ENCODE data around the gene GAS2L2. TPM values are rescaled to one million over a fixed set of nuclear protein-coding genes. Genes with fewer than 3 reads are reported as not detected.

Gene GAS2L2
- total RNA-seq, 1 experiment from 2014 or later, result 0.23 TPM

GRCh38 chr17:35715416-35715815, 37.6 kb downstream of the GAS2L2 start:
- Mint-ChIP-seq H3K4me1 (ENCODE audit: insufficient read depth, unreplicated experiment) (peaks cover 14% of the 10 kb centered on the region), H3K27me3 (ENCODE audit: insufficient read depth, unreplicated experiment) (no peaks in the 10 kb centered on the region), H3K27ac (ENCODE audit: low read depth, unreplicated experiment) (no peak overlapping the region), H3K9me3 (ENCODE audit: unreplicated experiment) (no peaks in the 10 kb centered on the region), H3K4me3 (ENCODE audit: unreplicated experiment) (no peak overlapping the region), H3K36me3 (ENCODE audit: insufficient read depth, unreplicated experiment) (peaks cover 54% of the 10 kb centered on the region)
- intact Hi-C loops (cut with micrococcal nuclease), result no loop called here
- no peak for TF ChIP-seq CTCF (IDR thresholded peaks at IDR 0.05; ENCODE audit: unreplicated experiment)
- no TSS peak for BruUV-seq (replicated peaks)
- no peak for DNase-seq (ENCODE audit: unreplicated experiment)
- CTCF ChIA-PET, result interaction anchor here (0.6 to 5.4 kb wide), 3 partner anchors 32 to 1319 kb away, joined by 3 to 33 read pairs (median 4); no protein-coding TSS in a partner anchor
- POLR2A ChIA-PET, result interaction anchor here (0.6 to 1.8 kb wide), 2 partner anchors 56 to 93 kb away, joined by 3 to 5 read pairs; partner anchors contain the start of gene TAF15

- no TSS peak for BruUV-seq (replicated peaks)
- peaks cover 52% of the 10 kb centered on the region for H3K36me3 Mint-ChIP-seq (ENCODE audit: insufficient read depth, unreplicated experiment)
- no peak overlapping the region for H3K27ac Mint-ChIP-seq (ENCODE audit: low read depth, unreplicated experiment)
- no peak for DNase-seq (ENCODE audit: unreplicated experiment)
- no peaks in the 10 kb centered on the region for H3K27me3 Mint-ChIP-seq (ENCODE audit: insufficient read depth, unreplicated experiment)
- peaks cover 14% of the 10 kb centered on the region for H3K4me1 Mint-ChIP-seq (ENCODE audit: insufficient read depth, unreplicated experiment)
- POLR2A ChIA-PET, result no interaction called here
- TF ChIP-seq CTCF (IDR thresholded peaks at IDR 0.05; ENCODE audit: unreplicated experiment), result no peak
- H3K9me3 Mint-ChIP-seq (ENCODE audit: unreplicated experiment), result no peaks in the 10 kb centered on the region
- H3K4me3 Mint-ChIP-seq (ENCODE audit: unreplicated experiment), result no peak overlapping the region
- intact Hi-C loops (cut with micrococcal nuclease), result no loop called here
- CTCF ChIA-PET, result interaction anchor here (5.4 kb wide), 1 partner anchor 33 kb away, joined by 33 read pairs; no protein-coding TSS in a partner anchor
Measured at GRCh38 chr17:35714988-35715387, 38.1 kb downstream of the GAS2L2 start.

- no peaks in the 10 kb centered on the region for H3K9me3 Mint-ChIP-seq (ENCODE audit: unreplicated experiment)
- CTCF ChIA-PET, result interaction anchor here (0.6 to 1.2 kb wide), 4 partner anchors 11 to 888 kb away, joined by 3 to 4 read pairs (median 3); partner anchors contain the start of gene MRM1
- peaks cover 14% of the 10 kb centered on the region for H3K4me1 Mint-ChIP-seq (ENCODE audit: insufficient read depth, unreplicated experiment)
- H3K27me3 Mint-ChIP-seq (ENCODE audit: insufficient read depth, unreplicated experiment), result no peaks in the 10 kb centered on the region
- intact Hi-C loops (cut with micrococcal nuclease), result no loop called here
- H3K4me3 Mint-ChIP-seq (ENCODE audit: unreplicated experiment), result no peak overlapping the region
- no TSS peak for BruUV-seq (replicated peaks)
- peaks cover 34% of the 10 kb centered on the region for H3K36me3 Mint-ChIP-seq (ENCODE audit: insufficient read depth, unreplicated experiment)
- TF ChIP-seq CTCF (IDR thresholded peaks at IDR 0.05; ENCODE audit: unreplicated experiment), result no peak
- DNase-seq (ENCODE audit: unreplicated experiment), result no peak
- POLR2A ChIA-PET, result interaction anchor here (1.3 kb wide), 1 partner anchor 17 kb away, joined by 3 read pairs; no protein-coding TSS in a partner anchor
- H3K27ac Mint-ChIP-seq (ENCODE audit: low read depth, unreplicated experiment), result no peak overlapping the region
Measured at GRCh38 chr17:35713069-35713728, 39.8 kb downstream of the GAS2L2 start.

- no peak for TF ChIP-seq CTCF (IDR thresholded peaks at IDR 0.05; ENCODE audit: unreplicated experiment)
- no peaks in the 10 kb centered on the region for H3K9me3 Mint-ChIP-seq (ENCODE audit: unreplicated experiment)
- intact Hi-C loops (cut with micrococcal nuclease), result no loop called here
- H3K4me1 Mint-ChIP-seq (ENCODE audit: insufficient read depth, unreplicated experiment), result no peaks in the 10 kb centered on the region
- ChIA-PET POLR2A (interaction anchor here (0.8 kb wide), 1 partner anchor 16 kb away, joined by 3 read pairs; no protein-coding TSS in a partner anchor), CTCF (interaction anchor here (4.6 kb wide), 1 partner anchor 36 kb away, joined by 23 read pairs; no protein-coding TSS in a partner anchor)
- DNase-seq (ENCODE audit: unreplicated experiment), result no peak
- H3K36me3 Mint-ChIP-seq (ENCODE audit: insufficient read depth, unreplicated experiment), result peaks cover 27% of the 10 kb centered on the region
- H3K27me3 Mint-ChIP-seq (ENCODE audit: insufficient read depth, unreplicated experiment), result no peaks in the 10 kb centered on the region
- BruUV-seq (replicated peaks), result no TSS peak
- H3K27ac Mint-ChIP-seq (ENCODE audit: low read depth, unreplicated experiment), result no peak overlapping the region
- H3K4me3 Mint-ChIP-seq (ENCODE audit: unreplicated experiment), result no peak overlapping the region
Measured at GRCh38 chr17:35710950-35711349, 42.1 kb downstream of the GAS2L2 start.
